Karpas-422 (cell line): ENCODE data around the gene EWSR1. TPM values are rescaled to one million over a fixed set of nuclear protein-coding genes. Genes with fewer than 3 reads are reported as not detected.

Experiments
- DNase-seq: peaks from one replicate; pipeline ENCODE4 v3.0.0-alpha.2; 2015
- H2AFZ ChIP-seq: fragments of 200-600 bp; sonication (generic); 2 replicates; pipeline ENCODE4 v1.6.1; 2014; ENCODE audit warnings: antibody characterized with exemption, low read length, mixed read lengths
- H3K27ac ChIP-seq: fragments of 200-600 bp; sonication (generic); 2 replicates; pipeline ENCODE4 v1.5.1; 2014; ENCODE audit warnings: mild to moderate bottlenecking, low read length, moderate library complexity
- H3K27me3 ChIP-seq: fragments of 200-600 bp; sonication (generic); 2 replicates; pipeline ENCODE4 v1.6.1; 2014; ENCODE audit warnings: low read length, mixed read lengths
- H3K36me3 ChIP-seq: fragments of 200-600 bp; sonication (generic); 2 replicates; pipeline ENCODE4 v1.6.1; 2014; ENCODE audit warnings: low read length, mixed read lengths; ENCODE audit not compliant: insufficient read depth
- H3K4me1 ChIP-seq: fragments of 200-600 bp; sonication (generic); 2 replicates; pipeline ENCODE4 v1.6.1; 2014; ENCODE audit warnings: mild to moderate bottlenecking, low read length, mixed read lengths
- H3K4me2 ChIP-seq: fragments of 200-600 bp; sonication (generic); 2 replicates; pipeline ENCODE4 v1.6.1; 2014; ENCODE audit warnings: low read length, low read depth, mild to moderate bottlenecking; ENCODE audit not compliant: poor library complexity, severe bottlenecking
- H3K4me3 ChIP-seq: fragments of 200-600 bp; sonication (generic); 2 replicates; pipeline ENCODE4 v1.5.1; 2014; ENCODE audit warnings: mild to moderate bottlenecking, antibody characterized with exemption, low read length, mixed read lengths
- H3K79me2 ChIP-seq: fragments of 200-600 bp; sonication (generic); 2 replicates; pipeline ENCODE4 v1.6.1; 2014; ENCODE audit warnings: mild to moderate bottlenecking, low read length, mixed read lengths
- H3K9ac ChIP-seq: fragments of 200-600 bp; sonication (generic); 2 replicates; pipeline ENCODE4 v1.6.0; 2014; ENCODE audit warnings: low read length
- H3K9me2 ChIP-seq: fragments of 200-600 bp; sonication (generic), shearing (Covaris generic); replicated peaks from 2 replicates; pipeline ENCODE4 v1.6.0; 2014; ENCODE audit warnings: mild to moderate bottlenecking, low read length, moderate library complexity; ENCODE audit not compliant: insufficient read depth
- H3K9me3 ChIP-seq: fragments of 300-700, 200-600 bp; sonication (generic); 2 replicates; pipeline ENCODE4 v1.6.1; 2014; ENCODE audit warnings: low read length, mixed read lengths
- H4K20me1 ChIP-seq: fragments of 200-600 bp; sonication (generic); 2 replicates; pipeline ENCODE4 v1.6.1; 2014; ENCODE audit warnings: mild to moderate bottlenecking, antibody characterized with exemption, low read length, low read depth; ENCODE audit not compliant: insufficient read depth
- total RNA-seq: library from RNA; depleted of rRNA; stranded (reverse); fragments of >200 nt; shearing (Covaris generic); gene quantifications from 2 replicates; pipeline ENCODE4 v1.2.3, GENCODE V29; 2014; ENCODE audit warnings: low replicate concordance

Gene EWSR1
- total RNA-seq, 1 experiment from 2014 or later = 309 TPM

GRCh38 chr22:29270475-29271271 lies 2.6 kb downstream of the EWSR1 start:
- peaks cover 58% of the 10 kb centered on the region for H3K36me3 ChIP-seq
- no peak overlapping the region for H2AFZ ChIP-seq
- no peaks in the 10 kb centered on the region for H3K9me3 ChIP-seq
- H3K27ac ChIP-seq = peak overlapping the region; percentile 91
- H3K4me3 ChIP-seq = peak overlapping the region; percentile 93
- H3K79me2 ChIP-seq = peaks cover 98% of the 10 kb centered on the region
- no peaks in the 10 kb centered on the region for H3K9me2 ChIP-seq
- peaks cover 66% of the 10 kb centered on the region for H4K20me1 ChIP-seq
- peak; percentile 80 for DNase-seq
- H3K4me2 ChIP-seq = peak overlapping the region; percentile 90
- no peaks in the 10 kb centered on the region for H3K27me3 ChIP-seq
- peak overlapping the region; percentile 98 for H3K9ac ChIP-seq
- H3K4me1 ChIP-seq = peaks cover 38% of the 10 kb centered on the region

GRCh38 chr22:29272624-29273023 lies 4.6 kb downstream of the EWSR1 start:
- Histone ChIP-seq H3K9me2 (no peaks in the 10 kb centered on the region), H3K4me2 (no peak overlapping the region), H4K20me1 (peaks cover 86% of the 10 kb centered on the region), H3K4me1 (peaks cover 27% of the 10 kb centered on the region), H3K4me3 (no peak overlapping the region), H3K9ac (no peak overlapping the region), H3K27ac (no peak overlapping the region), H3K9me3 (no peaks in the 10 kb centered on the region), H2AFZ (no peak overlapping the region), H3K27me3 (no peaks in the 10 kb centered on the region), H3K36me3 (peaks cover 77% of the 10 kb centered on the region), H3K79me2 (peaks cover 99% of the 10 kb centered on the region)
- DNase-seq = no peak

- peaks cover 94% of the 10 kb centered on the region for H4K20me1 ChIP-seq
- H3K4me2 ChIP-seq = no peak overlapping the region
- no peaks in the 10 kb centered on the region for H3K9me2 ChIP-seq
- H3K9ac ChIP-seq = no peak overlapping the region
- H3K4me3 ChIP-seq = no peak overlapping the region
- H3K36me3 ChIP-seq = peaks cover 96% of the 10 kb centered on the region
- H3K4me1 ChIP-seq = peaks cover 17% of the 10 kb centered on the region
- no peak overlapping the region for H3K27ac ChIP-seq
- H3K79me2 ChIP-seq = peaks cover 97% of the 10 kb centered on the region
- no peak for DNase-seq
- H2AFZ ChIP-seq = no peak overlapping the region
- no peaks in the 10 kb centered on the region for H3K9me3 ChIP-seq
- H3K27me3 ChIP-seq = no peaks in the 10 kb centered on the region
Observed at GRCh38 chr22:29275167-29275566, 7.1 kb downstream of the EWSR1 start.

- peaks cover 9% of the 10 kb centered on the region for H3K4me1 ChIP-seq
- H3K4me2 ChIP-seq = no peak overlapping the region
- no peak overlapping the region for H3K4me3 ChIP-seq
- no peak overlapping the region for H3K9ac ChIP-seq
- peaks cover 90% of the 10 kb centered on the region for H3K36me3 ChIP-seq
- DNase-seq = no peak
- H3K9me2 ChIP-seq = no peaks in the 10 kb centered on the region
- no peaks in the 10 kb centered on the region for H3K27me3 ChIP-seq
- H3K79me2 ChIP-seq = peaks cover 92% of the 10 kb centered on the region
- H3K27ac ChIP-seq = no peak overlapping the region
- no peaks in the 10 kb centered on the region for H3K9me3 ChIP-seq
- H2AFZ ChIP-seq = no peak overlapping the region
- peaks cover 88% of the 10 kb centered on the region for H4K20me1 ChIP-seq
Observed at GRCh38 chr22:29275819-29276565, 7.9 kb downstream of the EWSR1 start.

- H3K9me2 ChIP-seq = no peaks in the 10 kb centered on the region
- peaks cover 75% of the 10 kb centered on the region for H4K20me1 ChIP-seq
- no peaks in the 10 kb centered on the region for H3K4me1 ChIP-seq
- peaks cover 82% of the 10 kb centered on the region for H3K36me3 ChIP-seq
- DNase-seq = no peak
- no peak overlapping the region for H3K4me3 ChIP-seq
- no peaks in the 10 kb centered on the region for H3K27me3 ChIP-seq
- H3K79me2 ChIP-seq = peaks cover 84% of the 10 kb centered on the region
- H3K9ac ChIP-seq = no peak overlapping the region
- no peak overlapping the region for H2AFZ ChIP-seq
- no peak overlapping the region for H3K27ac ChIP-seq
- H3K9me3 ChIP-seq = no peaks in the 10 kb centered on the region
- H3K4me2 ChIP-seq = no peak overlapping the region
Observed at GRCh38 chr22:29277927-29278326, 9.9 kb downstream of the EWSR1 start.

DNA sequence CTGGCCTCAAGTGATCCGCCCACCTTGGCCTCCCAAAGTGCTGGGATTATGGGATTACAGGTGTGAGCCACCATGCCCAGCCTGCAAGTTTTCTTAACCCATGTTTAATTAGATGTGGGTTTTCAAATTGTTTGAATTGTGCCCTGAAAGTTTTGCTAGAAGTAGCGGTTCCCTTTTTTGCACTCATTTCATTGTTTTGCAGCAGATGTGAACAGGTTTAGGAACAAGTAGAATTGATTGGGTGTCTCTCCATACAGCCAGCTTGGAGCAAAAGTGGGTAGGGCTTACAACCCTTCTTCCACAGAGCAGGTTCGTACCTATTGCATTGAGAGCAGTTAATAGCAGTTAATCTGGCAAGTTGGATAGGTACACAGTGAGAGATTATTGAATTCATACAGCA lies 16.1 kb downstream of the EWSR1 start:
- Histone ChIP-seq H3K27me3 (no peaks in the 10 kb centered on the region), H4K20me1 (peaks cover 49% of the 10 kb centered on the region), H3K4me3 (no peak overlapping the region), H3K79me2 (peaks cover 67% of the 10 kb centered on the region), H3K36me3 (peaks cover 73% of the 10 kb centered on the region), H3K9me2 (no peaks in the 10 kb centered on the region), H3K4me2 (no peak overlapping the region), H3K9me3 (no peaks in the 10 kb centered on the region), H3K9ac (no peak overlapping the region), H3K27ac (no peak overlapping the region), H3K4me1 (no peaks in the 10 kb centered on the region), H2AFZ (no peak overlapping the region)
- DNase-seq = no peak

- peaks cover 7% of the 10 kb centered on the region; the same call in 1 of the 2 replicates for H3K4me1 ChIP-seq
- H4K20me1 ChIP-seq = peaks cover 34% of the 10 kb centered on the region
- no peaks in the 10 kb centered on the region for H3K9me2 ChIP-seq
- H3K9ac ChIP-seq = no peak overlapping the region
- no peaks in the 10 kb centered on the region for H3K9me3 ChIP-seq
- no peak overlapping the region for H3K4me2 ChIP-seq
- H3K36me3 ChIP-seq = peaks cover 88% of the 10 kb centered on the region
- DNase-seq = no peak
- no peaks in the 10 kb centered on the region for H3K27me3 ChIP-seq
- no peak overlapping the region for H3K4me3 ChIP-seq
- no peak overlapping the region for H2AFZ ChIP-seq
- H3K79me2 ChIP-seq = peaks cover 57% of the 10 kb centered on the region
- no peak overlapping the region for H3K27ac ChIP-seq
Observed at GRCh38 chr22:29288837-29289236, 20.8 kb downstream of the EWSR1 start.

GRCh38 chr22:29290061-29290460 lies 22.0 kb downstream of the EWSR1 start:
- Histone ChIP-seq H3K36me3 (peaks cover 84% of the 10 kb centered on the region), H3K4me1 (peaks cover 17% of the 10 kb centered on the region), H3K79me2 (peaks cover 48% of the 10 kb centered on the region), H3K27ac (no peak overlapping the region), H2AFZ (no peak overlapping the region), H3K27me3 (no peaks in the 10 kb centered on the region), H3K9me2 (no peaks in the 10 kb centered on the region), H4K20me1 (peaks cover 27% of the 10 kb centered on the region), H3K9ac (no peak overlapping the region), H3K4me3 (no peak overlapping the region), H3K9me3 (no peaks in the 10 kb centered on the region), H3K4me2 (no peak overlapping the region)
- no peak for DNase-seq
